Ascending aorta (tissue), 2 donors: ENCODE measurements around the gene RAP2B. TPM values are rescaled to one million over a fixed set of nuclear protein-coding genes. Genes with fewer than 3 reads are reported as not detected.
A peak's percentile ranks its signal among the peaks of the same experiment; 100 is the strongest.

ENCODE experiments used
- DNase-seq, 2 donors: peaks; one replicate each; pipeline ENCODE4 v3.0.0-alpha.2; 2019; ENCODE audit warnings: low spot score in 2 of 2
- H3K27ac ChIP-seq, 2 donors: fragments of 200-600 bp; sonication (generic); one replicate each; pipeline ENCODE4 v1.5.1; 2016 to 2017; ENCODE audit warnings: mild to moderate bottlenecking in 1 of 2
- H3K27me3 ChIP-seq: fragments of 200-600 bp; sonication (generic); one replicate; pipeline ENCODE4 v1.5.1; 2017
- H3K36me3 ChIP-seq, 2 donors: fragments of 200-600 bp; sonication (generic); one replicate each; pipeline ENCODE4 v1.5.1; 2016
- H3K4me1 ChIP-seq, 2 donors: fragments of 200-600 bp; sonication (generic); one replicate each; pipeline ENCODE4 v1.5.1; 2016 to 2017; ENCODE audit warnings: mild to moderate bottlenecking in 1 of 2
- H3K4me3 ChIP-seq, 2 donors: fragments of 200-600 bp; sonication (generic); one replicate each; pipeline ENCODE4 v1.5.1; 2016 to 2017; ENCODE audit warnings: mild to moderate bottlenecking in 1 of 2
- H3K9me3 ChIP-seq, 2 donors: fragments of 200-600 bp; sonication (generic); one replicate each; pipeline ENCODE4 v1.5.1; 2016
- CTCF ChIP-seq, 3 experiments: fragments of 200-600 bp in 2 of 3; fragments of 450-650 bp in 1 of 3; sonication (generic) in 2 of 3; IDR thresholded peaks; one replicate each; pipeline ENCODE4 v1.5.1; 2016 to 2019; ENCODE audit warnings: antibody characterized with exemption in 3 of 3, mild to moderate bottlenecking in 1 of 3, moderate library complexity in 1 of 3
- intact Hi-C: fragments of 100-400 bp; cut with DNase I; formaldehyde crosslinking; loops from one replicate; pipeline ENCODE4 v1.15.1; 2023
- total RNA-seq: library from RNA; depleted of rRNA; stranded (reverse); fragments of >200 nt; gene quantifications from one replicate; pipeline ENCODE4 v1.1.0, GENCODE V29; 2016

Gene RAP2B
- total RNA-seq, 1 donor from 2014 or later: 1.6 TPM

- intact Hi-C loops: no loop called here
- Histone ChIP-seq H3K27me3 (no peaks in the 10 kb centered on the region), H3K4me1 (no peaks in the 10 kb centered on the region), H3K27ac (no peak overlapping the region), H3K4me3 (no peak overlapping the region), H3K36me3 (no peaks in the 10 kb centered on the region), H3K9me3 (no peaks in the 10 kb centered on the region)
- no peak for TF ChIP-seq CTCF (IDR thresholded peaks at IDR 0.05)
- no peak for DNase-seq
These were observed 32.2 kb upstream of the RAP2B start for GRCh38 chr3:153129866-153130265.

- no peak overlapping the region for H3K4me3 ChIP-seq
- no peaks in the 10 kb centered on the region for H3K36me3 ChIP-seq
- no peaks in the 10 kb centered on the region for H3K4me1 ChIP-seq
- no peak overlapping the region for H3K27ac ChIP-seq
- H3K9me3 ChIP-seq: no peaks in the 10 kb centered on the region
- DNase-seq: no peak
- intact Hi-C loops: no loop called here
- TF ChIP-seq CTCF (IDR thresholded peaks at IDR 0.05): no peak
- H3K27me3 ChIP-seq: no peaks in the 10 kb centered on the region
These were observed 31.6 kb upstream of the RAP2B start for GRCh38 chr3:153130312-153130977.

GRCh38 chr3:153137626-153138025 is 24.4 kb upstream of the RAP2B start:
- intact Hi-C loops: loop anchor here (5.0 kb wide), 1 partner anchor 85 kb away; no protein-coding TSS in a partner anchor
- DNase-seq: no peak
- Histone ChIP-seq H3K27me3 (no peaks in the 10 kb centered on the region), H3K4me3 (no peak overlapping the region), H3K36me3 (no peaks in the 10 kb centered on the region), H3K27ac (no peak overlapping the region), H3K9me3 (no peaks in the 10 kb centered on the region), H3K4me1 (peaks cover 0 to 7% of the 10 kb centered on the region in 2 donors)
- TF ChIP-seq CTCF (IDR thresholded peaks at IDR 0.05): no peak

GRCh38 chr3:153138276-153139210 is 23.5 kb upstream of the RAP2B start:
- peaks cover 0 to 7% of the 10 kb centered on the region in 2 donors for H3K4me1 ChIP-seq
- intact Hi-C loops: loop anchor here (5.0 kb wide), 1 partner anchor 86 kb away; no protein-coding TSS in a partner anchor
- DNase-seq: peak; percentile 53 to 89
- H3K9me3 ChIP-seq: no peaks in the 10 kb centered on the region
- no peaks in the 10 kb centered on the region for H3K36me3 ChIP-seq
- H3K27me3 ChIP-seq: no peaks in the 10 kb centered on the region
- H3K27ac ChIP-seq: peak overlapping the region; percentile 57 to 70
- H3K4me3 ChIP-seq: no peak overlapping the region
- no peak for TF ChIP-seq CTCF (IDR thresholded peaks at IDR 0.05)

GRCh38 chr3:153142961-153143360 is 19.1 kb upstream of the RAP2B start:
- H3K27ac ChIP-seq: no peak overlapping the region
- TF ChIP-seq CTCF (IDR thresholded peaks at IDR 0.05): no peak

More at GRCh38 chr3:153142961-153143360, 19.1 kb upstream of the RAP2B start:
- Histone ChIP-seq H3K4me1 (peaks cover 0 to 7% of the 10 kb centered on the region in 2 donors), H3K36me3 (no peaks in the 10 kb centered on the region), H3K4me3 (no peak overlapping the region), H3K27me3 (no peaks in the 10 kb centered on the region), H3K9me3 (no peaks in the 10 kb centered on the region)
- no peak for DNase-seq
- intact Hi-C loops: no loop called here
